ENCODE measurements around the gene PDS5A.

DNA sequence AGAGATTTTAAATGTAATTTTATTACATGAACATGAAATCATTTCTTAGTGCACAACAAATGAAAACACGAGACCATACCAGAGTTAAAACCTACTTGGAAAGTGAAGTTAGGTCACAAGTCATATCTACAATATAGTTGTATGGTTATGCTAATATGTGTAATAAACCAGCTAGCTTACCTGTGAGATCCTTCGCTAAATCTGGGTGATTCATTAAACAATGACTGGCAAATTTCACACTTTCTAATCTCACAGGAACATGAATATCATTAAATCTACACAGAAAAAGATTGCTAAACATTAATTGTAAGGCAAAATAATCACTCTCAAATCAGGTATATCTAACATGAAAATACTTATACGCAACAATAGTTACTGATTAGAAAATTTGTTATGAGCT is 67.6 kb downstream of the PDS5A start:
- TF ChIP-seq CTCF (IDR thresholded peaks at IDR 0.05) (no peak), ZFX (IDR thresholded peaks at IDR 0.05; ENCODE audit: borderline replicate concordance) (no peak)
